RWPE1 (cell line): ENCODE measurements around the gene CYP4Z1.
"Not testable (repeated sequence)": the region's sequence is repeated elsewhere in the genome, so short reads cannot be mapped to it uniquely, and the experiment has no call there.

ENCODE experiments used
- CTCF ChIA-PET: fragments of 350-600 bp; sonication (Branson Sonifier 250); formaldehyde crosslinking; extraction: SDS; loops from one replicate; lab custom pipeline; 2021; lab: Yijun Ruan, JAX
- POLR2A ChIA-PET: fragments of 400-600 bp; formaldehyde crosslinking; extraction: SDS; loops from one replicate; lab custom pipeline; 2020; ENCODE audit warnings: antibody characterized with exemption; ENCODE audit not compliant: low non-redundant PET; lab: Yijun Ruan, JAX
- DNase-seq: peaks from one replicate; pipeline ENCODE4 v3.0.0; 2012; ENCODE audit warnings: low spot score
- H3K27ac ChIP-seq: fragments of 450-650 bp; 2 replicates; pipeline ENCODE4 v1.5.1; 2017
- CTCF ChIP-seq: fragments of 450-650 bp; conservative IDR thresholded peaks from 2 replicates; pipeline ENCODE4 v1.5.1; 2017; ENCODE audit warnings: low read depth, mild to moderate bottlenecking

Gene CYP4Z1

DNA sequence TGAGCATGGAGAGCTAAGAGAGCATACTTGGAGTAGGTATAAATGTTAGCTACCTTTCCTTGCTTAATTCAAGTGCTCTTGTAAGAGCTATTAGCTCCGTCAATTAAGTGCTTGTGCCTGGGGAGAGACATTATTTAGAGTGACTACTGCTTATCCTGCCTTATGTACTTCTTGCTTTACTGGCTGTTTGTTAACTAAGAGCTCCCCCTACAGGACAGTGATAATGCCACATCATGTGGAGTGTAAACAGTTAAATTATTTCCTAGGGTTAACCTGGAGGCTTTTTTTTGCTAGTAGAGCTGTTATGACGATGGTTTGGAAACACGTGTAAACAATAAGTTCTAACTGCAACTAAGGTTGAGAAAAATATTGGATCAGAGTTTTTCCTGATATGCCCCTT lies 24.4 kb downstream of the CYP4Z1 start:
- DNase-seq, H3K27ac ChIP-seq, CTCF ChIA-PET, POLR2A ChIA-PET: not testable (repeated sequence)
- TF ChIP-seq CTCF, result peak; percentile 42; the same call in 1 of the 2 replicates

DNA sequence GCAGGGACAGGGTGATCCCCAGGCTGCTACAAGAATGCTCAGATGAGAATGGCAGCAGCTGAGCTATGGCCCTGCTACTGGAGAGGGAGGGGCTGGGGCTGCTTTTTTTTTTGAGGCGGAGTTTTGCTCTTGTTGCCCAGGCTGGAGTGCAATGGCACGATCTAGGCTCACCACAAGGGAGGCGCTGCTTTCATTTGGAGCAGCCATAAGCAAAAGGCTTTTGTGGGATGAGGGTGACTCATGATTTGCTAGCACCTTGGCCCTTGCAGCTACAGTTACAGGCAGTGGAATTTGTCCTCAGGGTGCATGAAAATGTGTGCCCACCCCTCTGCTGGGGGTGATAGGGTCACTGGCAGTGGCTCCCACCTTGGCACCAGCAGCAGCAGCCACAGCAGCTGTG lies 37.8 kb downstream of the CYP4Z1 start:
- ChIA-PET CTCF (no interaction called here), POLR2A (no interaction called here)
- H3K27ac ChIP-seq, result no peak overlapping the region
- TF ChIP-seq CTCF, result no peak
- DNase-seq, result no peak

GRCh38 chr1:47106792-47107191 lies 39.8 kb downstream of the CYP4Z1 start:
- CTCF ChIA-PET, result no interaction called here
- TF ChIP-seq CTCF, result no peak
- POLR2A ChIA-PET, result no interaction called here
- no peak overlapping the region for H3K27ac ChIP-seq
- DNase-seq, result no peak

DNA sequence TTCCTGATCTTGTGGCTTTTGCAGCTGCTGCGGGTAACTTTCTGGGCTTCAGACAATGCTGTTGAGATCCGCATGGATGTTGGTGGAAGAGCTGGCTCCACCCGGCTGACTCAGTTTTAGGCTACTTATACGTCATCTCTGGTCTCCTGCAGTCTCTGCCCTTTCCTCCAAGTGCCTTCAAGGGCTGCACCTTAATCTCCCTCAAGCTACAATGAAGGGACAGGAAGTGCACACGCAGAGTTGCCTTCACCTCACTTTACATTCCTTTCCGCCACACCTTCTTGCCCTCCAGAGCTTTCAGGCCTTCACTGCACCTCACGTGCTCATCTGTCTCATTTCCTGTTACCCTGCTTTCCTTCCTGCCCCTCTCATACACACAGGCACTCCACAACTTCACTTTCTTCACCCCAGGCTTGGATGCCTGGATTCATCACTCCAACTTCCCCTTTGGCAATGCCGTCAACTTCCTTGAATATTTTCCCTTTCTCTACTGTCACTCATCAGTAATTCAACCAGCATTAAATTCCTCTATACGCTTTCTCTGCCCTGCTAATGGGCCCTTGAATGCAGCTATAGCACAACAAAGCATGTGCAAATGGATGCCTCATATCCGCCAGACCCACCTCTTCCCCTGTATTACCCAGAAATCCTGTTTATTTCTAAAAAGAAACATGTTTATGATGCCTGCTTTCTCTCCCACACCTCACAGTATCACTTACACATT lies 41.0 kb downstream of the CYP4Z1 start:
- H3K27ac ChIP-seq, result peak overlapping the region; percentile 51; the same call in 1 of the 2 replicates
- CTCF ChIA-PET, POLR2A ChIA-PET: not testable (repeated sequence)
- peak; percentile 27 for DNase-seq

DNA sequence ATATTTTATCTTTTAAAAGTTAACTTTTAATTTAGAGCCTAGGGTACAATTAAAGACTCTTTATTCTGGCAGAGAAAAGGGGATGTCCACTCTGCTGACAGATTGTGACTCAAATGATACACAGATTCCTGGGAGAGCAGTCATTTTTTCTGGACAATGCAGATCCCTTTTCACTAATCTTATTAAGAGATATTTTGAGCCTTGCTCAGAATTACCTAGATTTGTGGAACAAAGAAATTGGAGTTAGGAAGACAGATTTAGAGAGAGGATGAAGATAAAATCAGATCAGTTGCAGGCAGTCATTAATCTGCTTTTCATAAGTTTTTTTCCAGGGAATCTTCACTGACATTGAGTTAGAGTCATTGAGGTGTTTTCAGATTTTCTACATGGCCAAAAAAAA lies 42.5 kb downstream of the CYP4Z1 start:
- H3K27ac ChIP-seq, POLR2A ChIA-PET, CTCF ChIA-PET, DNase-seq: not testable (repeated sequence)

- TF ChIP-seq CTCF, result no peak
- CTCF ChIA-PET, result no interaction called here
- no peak overlapping the region for H3K27ac ChIP-seq
- DNase-seq, result no peak
- POLR2A ChIA-PET, result no interaction called here
Observed at GRCh38 chr1:47113178-47113577, 46.1 kb downstream of the CYP4Z1 start.

DNA sequence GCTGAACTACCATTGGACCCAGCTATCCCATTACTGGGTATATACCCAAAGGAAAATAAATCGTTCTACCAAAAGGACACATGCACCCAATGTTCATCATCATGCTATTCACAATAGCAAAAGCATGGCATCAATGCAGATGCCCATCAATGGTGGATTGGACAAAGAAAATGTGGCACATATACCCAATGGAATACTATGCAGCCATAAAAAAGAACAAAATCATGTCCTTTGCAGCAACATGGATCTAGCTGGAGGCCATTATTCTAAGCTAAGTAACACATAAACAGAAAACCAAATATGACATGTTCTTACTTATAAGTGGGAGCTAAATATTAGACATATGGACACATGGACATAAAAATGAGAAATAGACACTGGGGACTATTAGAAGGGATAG lies 54.0 kb downstream of the CYP4Z1 start:
- DNase-seq, H3K27ac ChIP-seq, POLR2A ChIA-PET, CTCF ChIA-PET: not testable (repeated sequence)

- CTCF ChIA-PET, DNase-seq, POLR2A ChIA-PET, H3K27ac ChIP-seq: not testable (repeated sequence)
Observed at GRCh38 chr1:47124834-47125233, 57.8 kb downstream of the CYP4Z1 start.

DNA sequence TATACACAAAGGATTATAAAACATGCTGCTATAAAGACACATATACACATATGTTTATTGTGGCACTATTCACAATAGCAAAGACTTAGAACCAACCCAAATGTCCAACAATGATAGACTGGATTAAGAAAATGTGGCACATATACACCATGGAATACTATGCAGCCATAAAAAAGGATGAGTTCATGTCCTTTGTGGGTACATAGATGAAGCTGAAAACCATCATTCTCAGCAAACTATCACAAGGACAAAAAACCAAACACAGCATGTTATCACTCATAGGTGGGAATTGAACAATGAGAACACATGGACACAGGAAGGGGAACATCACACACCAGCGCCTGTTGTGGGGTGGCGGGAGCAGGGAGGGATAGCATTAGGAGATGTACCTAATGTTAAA lies 60.0 kb downstream of the CYP4Z1 start:
- DNase-seq, POLR2A ChIA-PET, H3K27ac ChIP-seq, CTCF ChIA-PET: not testable (repeated sequence)
